Nephron progenitor cell (in vitro differentiated cells): ENCODE results near the gene TMEM98.
"Not testable (repeated sequence)": the region's sequence is repeated elsewhere in the genome, so short reads cannot be mapped to it uniquely, and the experiment has no call there.

Experiments
- DNase-seq: peaks from one replicate; pipeline ENCODE4 v3.0.0; 2021
- H3K27ac Mint-ChIP-seq: 2 replicates; pipeline ENCODE4 v1.8.0; 2021; ENCODE audit warnings: mild to moderate bottlenecking, moderate library complexity, mixed read lengths
- H3K27me3 Mint-ChIP-seq: 2 replicates; pipeline ENCODE4 v1.8.0; 2021; ENCODE audit warnings: mild to moderate bottlenecking, low read depth, mixed read lengths; ENCODE audit not compliant: poor library complexity
- H3K36me3 Mint-ChIP-seq: 2 replicates; pipeline ENCODE4 v1.8.0; 2021; ENCODE audit warnings: low read depth, mixed read lengths
- H3K4me1 Mint-ChIP-seq: 2 replicates; pipeline ENCODE4 v1.8.0; 2021; ENCODE audit warnings: mixed read lengths
- H3K4me3 Mint-ChIP-seq: 2 replicates; pipeline ENCODE4 v1.8.0; 2021; ENCODE audit warnings: mild to moderate bottlenecking, moderate library complexity, mixed read lengths
- H3K9me3 Mint-ChIP-seq: 2 replicates; pipeline ENCODE4 v1.8.0; 2021; ENCODE audit warnings: mild to moderate bottlenecking, moderate library complexity, mixed read lengths
- CTCF ChIP-seq: fragments of 200-600 bp; sonication (generic); IDR thresholded peaks from 2 replicates; pipeline ENCODE4 v1.5.0; 2021; ENCODE audit warnings: antibody characterized with exemption

Gene TMEM98

GRCh38 chr17:32985050-32985756 lies 57.2 kb downstream of the TMEM98 start:
- no peak overlapping the region for H3K27ac Mint-ChIP-seq
- H3K9me3 Mint-ChIP-seq: peaks cover 53% of the 10 kb centered on the region
- peaks cover 9% of the 10 kb centered on the region for H3K36me3 Mint-ChIP-seq
- TF ChIP-seq CTCF: no peak
- no peak overlapping the region for H3K4me3 Mint-ChIP-seq
- no peak for DNase-seq
- no peaks in the 10 kb centered on the region for H3K4me1 Mint-ChIP-seq
- H3K27me3 Mint-ChIP-seq: peaks cover 16% of the 10 kb centered on the region

- not testable (repeated sequence) for H3K4me1 Mint-ChIP-seq, H3K27ac Mint-ChIP-seq, H3K4me3 Mint-ChIP-seq, DNase-seq, H3K36me3 Mint-ChIP-seq
- Mint-ChIP-seq H3K9me3 (peaks cover 38% of the 10 kb centered on the region), H3K27me3 (peaks cover 13% of the 10 kb centered on the region)
Measured at GRCh38 chr17:32987453-32987805, 59.5 kb downstream of the TMEM98 start.

- not testable (repeated sequence) for H3K36me3 Mint-ChIP-seq
Measured at GRCh38 chr17:32987868-32988267, 59.9 kb downstream of the TMEM98 start.

GRCh38 chr17:32988481-32989101 lies 60.6 kb downstream of the TMEM98 start:
- no peak for DNase-seq
- H3K27me3 Mint-ChIP-seq: peaks cover 13% of the 10 kb centered on the region
- H3K9me3 Mint-ChIP-seq: peaks cover 31% of the 10 kb centered on the region
- H3K4me1 Mint-ChIP-seq: no peaks in the 10 kb centered on the region
- TF ChIP-seq CTCF: no peak
- no peaks in the 10 kb centered on the region for H3K36me3 Mint-ChIP-seq
- no peak overlapping the region for H3K27ac Mint-ChIP-seq
- H3K4me3 Mint-ChIP-seq: no peak overlapping the region

More at GRCh38 chr17:32987868-32988267, 59.9 kb downstream of the TMEM98 start:
- H3K27me3 Mint-ChIP-seq: peaks cover 13% of the 10 kb centered on the region
- H3K4me1 Mint-ChIP-seq, H3K4me3 Mint-ChIP-seq, DNase-seq, H3K27ac Mint-ChIP-seq: not testable (repeated sequence)
- peaks cover 34% of the 10 kb centered on the region for H3K9me3 Mint-ChIP-seq

GRCh38 chr17:32992321-32993033 lies 64.5 kb downstream of the TMEM98 start:
- H3K4me1 Mint-ChIP-seq: no peaks in the 10 kb centered on the region
- DNase-seq: no peak
- no peaks in the 10 kb centered on the region for H3K36me3 Mint-ChIP-seq
- peaks cover 17% of the 10 kb centered on the region for H3K27me3 Mint-ChIP-seq
- no peak overlapping the region for H3K4me3 Mint-ChIP-seq
- H3K9me3 Mint-ChIP-seq: peaks cover 19% of the 10 kb centered on the region
- no peak overlapping the region for H3K27ac Mint-ChIP-seq
- no peak for TF ChIP-seq CTCF

- TF ChIP-seq CTCF: no peak
- H3K4me1 Mint-ChIP-seq: peaks cover 8% of the 10 kb centered on the region
- peaks cover 16% of the 10 kb centered on the region for H3K27me3 Mint-ChIP-seq
- peaks cover 4% of the 10 kb centered on the region for H3K9me3 Mint-ChIP-seq
- no peak for DNase-seq
- no peak overlapping the region for H3K4me3 Mint-ChIP-seq
- no peaks in the 10 kb centered on the region for H3K36me3 Mint-ChIP-seq
- no peak overlapping the region for H3K27ac Mint-ChIP-seq
Measured at GRCh38 chr17:32993977-32994376, 66.0 kb downstream of the TMEM98 start.
